Activated T-helper 9 cell treated with anti-CD3 and anti-CD28 coated beads, Interleukin-2, amount 50 U/mL, for 16 hours (primary cell): ENCODE measurements around the gene RBBP9.
"Not testable (repeated sequence)": the region's sequence is repeated elsewhere in the genome, so short reads cannot be mapped to it uniquely, and the experiment has no call there.

Source experiments
- DNase-seq: peaks from one replicate; pipeline ENCODE4 v3.0.0-alpha.2; 2020; ENCODE audit warnings: low read depth

Gene RBBP9

GRCh38 chr20:18504479-18505060 lies 7.5 kb upstream of the RBBP9 start:
- no peak for DNase-seq

- DNase-seq, result not testable (repeated sequence)
These were observed 4.6 kb upstream of the RBBP9 start for GRCh38 chr20:18501672-18502071.

DNA sequence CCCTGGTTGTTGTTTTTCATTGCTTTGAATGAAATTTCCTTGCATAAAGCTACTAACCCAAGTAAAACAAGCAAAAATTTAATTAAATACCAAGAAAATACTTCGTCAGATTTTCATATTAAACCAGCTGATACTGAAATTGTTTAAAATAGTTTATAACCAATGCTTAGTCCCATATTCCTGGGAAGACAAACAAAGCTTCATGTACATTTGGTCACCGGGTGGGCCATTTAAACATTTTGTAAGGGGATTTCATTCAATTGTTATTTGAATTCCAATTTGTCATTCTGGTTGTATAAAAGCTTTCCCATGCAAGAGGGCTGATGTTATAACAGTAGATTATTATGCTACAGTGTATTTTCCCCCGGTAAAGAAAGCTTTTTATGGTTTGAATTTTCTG lies 578 bp upstream of the RBBP9 start:
- DNase-seq, result no peak

DNA sequence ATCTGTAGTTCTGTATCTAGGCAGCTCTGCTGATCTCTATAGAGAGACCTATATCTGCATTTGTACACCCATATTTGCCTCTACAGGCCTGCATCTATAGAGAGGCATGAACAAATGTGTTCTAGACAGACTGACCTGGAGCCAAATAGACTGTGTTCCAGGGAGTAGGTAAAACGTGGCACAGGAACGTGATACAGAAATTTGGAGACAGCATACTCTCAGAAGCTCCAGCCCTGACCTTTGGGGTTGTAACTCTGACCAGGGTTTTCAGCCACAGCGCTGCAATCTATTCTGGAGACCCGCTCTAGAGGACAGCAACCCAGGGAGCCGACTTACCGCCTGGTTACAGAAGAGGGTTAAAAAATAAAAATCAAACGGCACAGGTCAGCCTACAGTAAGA lies 983 bp downstream of the RBBP9 start:
- DNase-seq, result no peak

DNA sequence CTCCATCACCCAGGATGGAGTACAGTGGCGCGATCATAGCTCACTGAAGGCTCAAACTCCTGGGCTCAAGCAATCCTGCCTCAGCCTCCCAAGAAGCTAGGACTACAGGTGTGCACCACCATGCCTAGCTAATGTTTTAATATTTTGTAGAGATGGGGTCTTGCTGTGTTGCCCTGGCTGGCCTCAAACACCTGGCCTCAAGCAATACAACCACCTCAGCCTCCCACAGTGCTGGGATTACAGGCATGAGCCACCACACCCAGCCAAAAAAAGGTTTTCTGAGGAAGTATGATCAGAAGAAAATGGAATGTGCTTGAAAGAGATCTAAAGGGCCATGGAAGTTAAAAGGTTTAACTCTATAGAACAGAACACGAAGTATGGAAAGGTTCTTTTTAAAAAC lies 8.7 kb downstream of the RBBP9 start:
- DNase-seq, result no peak

- DNase-seq, result no peak
These were observed 15.4 kb downstream of the RBBP9 start for GRCh38 chr20:18481596-18481995.

DNA sequence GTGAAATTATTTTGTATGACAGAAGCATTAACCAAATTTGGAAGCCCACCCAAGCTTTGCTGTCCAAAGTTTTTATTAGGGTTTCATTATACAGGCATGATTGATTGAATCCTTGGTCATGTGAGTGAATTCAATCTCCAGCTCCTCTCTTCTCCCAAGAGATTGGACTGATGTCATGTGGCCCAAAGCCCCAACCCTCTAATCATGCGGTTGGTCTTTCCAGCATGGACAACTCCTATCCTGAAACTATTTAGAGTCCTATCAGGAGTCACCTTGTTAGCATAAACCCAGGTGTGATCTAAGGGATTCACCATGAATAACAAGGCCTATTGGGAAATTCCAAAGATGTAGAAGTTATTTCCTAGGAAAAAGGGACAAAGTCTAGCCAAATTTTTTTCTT lies 19.2 kb downstream of the RBBP9 start:
- no peak for DNase-seq

GRCh38 chr20:18477218-18477617 lies 19.8 kb downstream of the RBBP9 start:
- DNase-seq, result no peak

GRCh38 chr20:18466894-18467730 lies 29.9 kb downstream of the RBBP9 start, which contains the start of the genes DZANK1 and POLR3F:
DZANK1 (minus strand) TSS chr20:18467030; CDS start chr20:18465358, 1,672 bp downstream.
POLR3F (plus strand) TSS chr20:18467390; CDS start chr20:18467507, 117 bp downstream.
- peak; percentile 90 for DNase-seq

DNA sequence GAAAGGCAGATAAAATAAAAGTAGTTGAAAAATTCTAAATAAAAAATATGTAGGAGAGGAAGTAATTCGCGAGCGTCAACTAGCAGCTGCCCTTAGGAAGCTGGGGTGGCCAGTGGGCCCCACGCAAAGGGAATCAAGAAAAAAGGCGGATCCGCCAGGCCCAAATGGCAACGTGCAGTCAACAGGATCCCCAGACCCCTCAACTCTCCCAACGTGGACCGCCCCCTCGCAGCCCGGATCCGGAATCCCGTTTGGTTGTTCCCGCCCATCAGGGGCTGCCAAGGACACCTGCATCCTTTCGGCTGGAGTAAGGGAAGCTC lies 30.5 kb downstream of the RBBP9 start:
- DNase-seq, result no peak

GRCh38 chr20:18465536-18466200 lies 31.4 kb downstream of the RBBP9 start:
- DNase-seq, result no peak

- no peak for DNase-seq
These were observed 40.4 kb downstream of the RBBP9 start for GRCh38 chr20:18456600-18456999.

GRCh38 chr20:18443886-18444285 lies 53.1 kb downstream of the RBBP9 start:
- DNase-seq, result no peak

DNA sequence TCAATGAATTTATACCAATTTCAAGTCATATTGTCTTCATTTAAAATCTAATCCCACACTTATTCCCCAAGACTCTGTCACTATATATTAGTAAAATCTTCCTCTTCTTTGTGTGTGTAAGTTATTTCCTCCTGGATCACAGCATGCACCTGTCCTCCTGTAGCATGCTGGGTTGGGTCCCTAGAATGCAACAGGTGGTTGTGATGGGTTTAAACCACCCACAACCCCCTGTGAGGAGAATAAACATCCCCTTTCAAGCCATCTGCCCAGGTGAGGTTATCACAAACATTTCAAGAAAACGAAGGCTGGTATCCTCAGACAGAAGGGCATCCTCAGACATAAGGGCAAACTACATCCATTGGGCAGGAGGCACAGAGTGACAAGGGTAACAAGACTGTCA lies 56.6 kb downstream of the RBBP9 start:
- no peak for DNase-seq

- DNase-seq, result no peak
These were observed 60.2 kb downstream of the RBBP9 start for GRCh38 chr20:18436847-18437246.
